Sigmoid colon (tissue), 4 donors: ENCODE data around the gene SLC2A6.

Experiments used
- CTCF ChIP-seq, 4 experiments: fragments of 450-650 bp in 3 of 4; fragments of 200-600 bp in 1 of 4; IDR thresholded peaks; one replicate each; pipeline ENCODE4 v1.5.1; 2016 to 2019; ENCODE audit warnings: antibody characterized with exemption in 4 of 4, mild to moderate bottlenecking in 3 of 4, moderate library complexity in 2 of 4
- POLR2A ChIP-seq, 2 donors: fragments of 450-650 bp; IDR thresholded peaks; one replicate each; pipeline ENCODE4 v1.6.1; 2016; ENCODE audit warnings: antibody characterized with exemption in 2 of 2, mild to moderate bottlenecking in 2 of 2, moderate library complexity in 2 of 2
- POLR2AphosphoS5 ChIP-seq, 4 donors: sonication (generic); formaldehyde crosslinking; IDR thresholded peaks; one replicate each; pipeline ENCODE4 v1.6.1; 2017; ENCODE audit warnings: antibody characterized with exemption in 4 of 4

GRCh38 chr9:133517711-133518110 lies 38.8 kb upstream of the SLC2A6 start:
- TF ChIP-seq POLR2A (IDR thresholded peaks at IDR 0.05) (no peak), CTCF (IDR thresholded peaks at IDR 0.05) (no peak), POLR2AphosphoS5 (IDR thresholded peaks at IDR 0.05) (no peak)
